Stimulated activated memory B cell treated with anti-CD40 and anti-IgM and Interleukin-4, amounts not matched to agents 10 μg/mL and 1 μg/mL and 100 μg/mL, for 72 hours (primary cell): Measurements from ENCODE around the gene ABHD12.
A peak's percentile ranks its signal among the peaks of the same experiment; 100 is the strongest.
"Not testable (repeated sequence)": the region's sequence is repeated elsewhere in the genome, so short reads cannot be mapped to it uniquely, and the experiment has no call there.

Experiments
- ATAC-seq: fragments of 150-1000 bp; cut with Tn5 transposase; 2 replicates; pipeline ENCODE4 v1.10.0; 2021
- H3K27ac Mint-ChIP-seq: one replicate; pipeline ENCODE4 v1.8.0; 2022; ENCODE audit warnings: mild to moderate bottlenecking, mixed read lengths
- H3K27me3 Mint-ChIP-seq: one replicate; pipeline ENCODE4 v1.8.0; 2022; ENCODE audit warnings: mixed read lengths
- H3K36me3 Mint-ChIP-seq: one replicate; pipeline ENCODE4 v1.8.0; 2022; ENCODE audit warnings: mixed read lengths
- H3K4me1 Mint-ChIP-seq: one replicate; pipeline ENCODE4 v1.8.0; 2022; ENCODE audit warnings: mixed read lengths
- H3K4me3 Mint-ChIP-seq: one replicate; pipeline ENCODE4 v1.8.0; 2022; ENCODE audit warnings: mild to moderate bottlenecking, moderate library complexity, mixed read lengths
- H3K9me3 Mint-ChIP-seq: one replicate; pipeline ENCODE4 v1.8.0; 2022; ENCODE audit warnings: mixed read lengths

ABHD12 gene

GRCh38 chr20:25390538-25391528, at the start of gene ABHD12:
Gene ABHD12 (minus strand): TSS chr20:25390835. CDS start chr20:25390703, 132 bp downstream.
- peak; percentile 97 for ATAC-seq
- H3K27ac Mint-ChIP-seq: peak within 1 kb of the TSS; percentile 89
- no peaks in the 10 kb centered on the region for H3K9me3 Mint-ChIP-seq
- peaks cover 6% of the 10 kb centered on the region for H3K36me3 Mint-ChIP-seq
- H3K27me3 Mint-ChIP-seq: no peaks in the 10 kb centered on the region
- H3K4me3 Mint-ChIP-seq: peak within 1 kb of the TSS; percentile 87
- H3K4me1 Mint-ChIP-seq: peaks cover 12% of the 10 kb centered on the region

DNA sequence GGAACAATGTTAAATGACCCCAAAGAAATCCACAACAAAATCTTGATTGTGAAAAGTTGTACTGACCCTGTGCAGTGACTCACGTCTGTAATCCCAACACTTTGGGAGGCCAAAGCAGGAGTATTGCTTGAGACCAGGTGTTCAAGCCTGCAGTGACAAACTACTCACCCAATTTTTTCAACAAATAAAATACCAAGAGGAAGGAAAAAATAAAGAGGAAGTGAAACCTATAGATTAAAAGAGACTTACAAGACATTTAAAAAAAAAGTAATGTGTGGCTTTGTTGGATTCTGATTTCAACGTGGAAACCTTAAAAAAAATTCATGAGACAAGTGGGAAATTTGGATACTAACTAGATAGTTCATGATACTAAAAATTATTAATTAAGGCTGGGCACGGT, 48.7 kb upstream of the ABHD12 start:
- Mint-ChIP-seq H3K9me3 (no peaks in the 10 kb centered on the region), H3K27ac (peak overlapping the region; percentile 44), H3K27me3 (no peaks in the 10 kb centered on the region), H3K36me3 (peaks cover 12% of the 10 kb centered on the region), H3K4me3 (no peak overlapping the region), H3K4me1 (peaks cover 8% of the 10 kb centered on the region)
- ATAC-seq: no peak

GRCh38 chr20:25437153-25437581, 46.5 kb upstream of the ABHD12 start:
- peaks cover 11% of the 10 kb centered on the region for H3K36me3 Mint-ChIP-seq
- H3K9me3 Mint-ChIP-seq: no peaks in the 10 kb centered on the region
- H3K27me3 Mint-ChIP-seq: no peaks in the 10 kb centered on the region
- H3K27ac Mint-ChIP-seq: no peak overlapping the region
- peaks cover 8% of the 10 kb centered on the region for H3K4me1 Mint-ChIP-seq
- H3K4me3 Mint-ChIP-seq: no peak overlapping the region
- no peak for ATAC-seq

DNA sequence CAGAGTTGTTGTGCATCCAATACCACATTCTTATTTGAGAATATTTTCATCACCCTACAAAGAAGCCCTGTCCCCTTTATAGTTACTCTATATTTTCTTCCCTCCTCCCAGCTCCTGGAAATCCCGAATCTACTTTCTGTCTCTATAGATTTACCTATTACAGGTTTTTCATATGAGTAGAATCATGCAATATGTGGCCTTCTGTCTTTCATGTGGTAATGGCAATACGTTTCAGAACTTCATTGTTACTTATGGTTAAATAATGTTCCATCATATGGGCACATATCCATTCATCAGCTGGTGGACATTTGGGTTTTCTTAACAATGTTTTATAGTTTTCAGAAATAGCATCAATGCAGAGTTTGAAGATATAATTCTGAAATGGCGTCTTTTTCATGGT, 33.9 kb upstream of the ABHD12 start:
- H3K4me1 Mint-ChIP-seq: no peaks in the 10 kb centered on the region
- no peaks in the 10 kb centered on the region for H3K27me3 Mint-ChIP-seq
- H3K36me3 Mint-ChIP-seq: peaks cover 18% of the 10 kb centered on the region
- no peak overlapping the region for H3K4me3 Mint-ChIP-seq
- H3K27ac Mint-ChIP-seq: no peak overlapping the region
- ATAC-seq: no peak
- H3K9me3 Mint-ChIP-seq: no peaks in the 10 kb centered on the region

DNA sequence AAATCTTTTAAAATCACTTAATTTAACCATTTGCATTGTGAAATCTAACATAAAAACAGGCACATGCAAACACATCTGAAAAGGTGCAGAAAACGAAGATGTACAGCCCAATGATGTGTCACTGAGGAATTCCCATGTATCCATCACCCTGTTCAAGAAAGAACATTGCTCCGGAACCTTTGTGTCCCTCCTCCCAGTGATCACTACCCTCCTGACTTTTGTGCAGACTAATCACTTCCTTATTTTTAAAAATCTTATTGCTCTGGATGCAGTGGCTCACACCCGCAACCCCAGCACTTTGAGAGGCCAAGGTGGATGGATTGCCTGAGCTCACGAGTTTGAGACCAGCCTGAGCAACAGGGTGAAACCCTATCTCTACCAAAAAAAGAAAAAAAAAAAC, 31.4 kb upstream of the ABHD12 start:
- peak; percentile 16 for ATAC-seq
- Mint-ChIP-seq H3K9me3 (no peaks in the 10 kb centered on the region), H3K4me1 (no peaks in the 10 kb centered on the region), H3K36me3 (peaks cover 15% of the 10 kb centered on the region), H3K27ac (no peak overlapping the region), H3K4me3 (no peak overlapping the region), H3K27me3 (no peaks in the 10 kb centered on the region)

- ATAC-seq: no peak
Measured at GRCh38 chr20:25421102-25421501, 30.5 kb upstream of the ABHD12 start.

GRCh38 chr20:25418776-25419175, 28.1 kb upstream of the ABHD12 start:
- no peaks in the 10 kb centered on the region for H3K4me1 Mint-ChIP-seq
- peaks cover 6% of the 10 kb centered on the region for H3K36me3 Mint-ChIP-seq
- no peak overlapping the region for H3K27ac Mint-ChIP-seq
- H3K9me3 Mint-ChIP-seq: no peaks in the 10 kb centered on the region
- H3K27me3 Mint-ChIP-seq: no peaks in the 10 kb centered on the region
- H3K4me3 Mint-ChIP-seq: no peak overlapping the region
- ATAC-seq: no peak

More at GRCh38 chr20:25421102-25421501, 30.5 kb upstream of the ABHD12 start:
- Mint-ChIP-seq H3K27ac (no peak overlapping the region), H3K9me3 (no peaks in the 10 kb centered on the region), H3K4me1 (no peaks in the 10 kb centered on the region), H3K36me3 (peaks cover 9% of the 10 kb centered on the region), H3K27me3 (no peaks in the 10 kb centered on the region), H3K4me3 (no peak overlapping the region)

DNA sequence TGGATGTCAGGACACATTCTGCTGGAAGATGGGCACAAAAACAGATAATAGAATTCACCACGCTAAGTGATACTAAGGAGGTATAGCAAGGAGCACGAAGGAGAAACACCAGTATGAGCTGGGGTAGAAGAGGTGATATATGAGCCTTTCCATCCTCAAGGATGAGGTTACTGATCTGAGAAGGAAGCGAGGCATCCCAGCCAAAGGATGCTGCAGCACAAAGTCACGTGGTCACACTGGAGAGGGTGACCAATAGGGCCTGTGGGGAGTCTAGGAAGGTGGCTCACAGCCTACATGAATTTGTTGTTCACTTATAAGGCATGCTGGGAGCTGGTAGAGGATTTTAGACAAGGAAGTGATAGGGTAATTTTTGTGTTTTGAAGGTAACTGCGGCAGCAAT, 18.3 kb upstream of the ABHD12 start:
- Mint-ChIP-seq H3K4me3 (no peak overlapping the region), H3K27me3 (no peaks in the 10 kb centered on the region), H3K36me3 (peaks cover 6% of the 10 kb centered on the region), H3K9me3 (peaks cover 4% of the 10 kb centered on the region), H3K4me1 (peaks cover 17% of the 10 kb centered on the region), H3K27ac (no peak overlapping the region)
- no peak for ATAC-seq

- ATAC-seq: no peak
- H3K27ac Mint-ChIP-seq: peak overlapping the region; percentile 78
Measured at GRCh38 chr20:25408170-25408547, 17.5 kb upstream of the ABHD12 start.

GRCh38 chr20:25407311-25408169, 16.9 kb upstream of the ABHD12 start, which contains the start of gene GINS1:
Gene GINS1 (plus strand): TSS chr20:25407673. CDS start chr20:25407821, 148 bp downstream.
- peak; percentile 93 for ATAC-seq
- H3K36me3 Mint-ChIP-seq: peaks cover 8% of the 10 kb centered on the region
- H3K9me3 Mint-ChIP-seq: peaks cover 11% of the 10 kb centered on the region
- peaks cover 17% of the 10 kb centered on the region for H3K4me1 Mint-ChIP-seq
- H3K27me3 Mint-ChIP-seq: no peaks in the 10 kb centered on the region
- peak within 1 kb of the TSS; percentile 78 for H3K27ac Mint-ChIP-seq
- peak within 1 kb of the TSS; percentile 84 for H3K4me3 Mint-ChIP-seq

More at GRCh38 chr20:25408170-25408547, 17.5 kb upstream of the ABHD12 start:
- Mint-ChIP-seq H3K36me3 (peaks cover 6% of the 10 kb centered on the region), H3K9me3 (peaks cover 8% of the 10 kb centered on the region), H3K27me3 (no peaks in the 10 kb centered on the region), H3K4me3 (peak overlapping the region; percentile 84), H3K4me1 (peaks cover 17% of the 10 kb centered on the region)

GRCh38 chr20:25402583-25402982, 11.9 kb upstream of the ABHD12 start:
- no peaks in the 10 kb centered on the region for H3K27me3 Mint-ChIP-seq
- ATAC-seq: no peak
- peaks cover 13% of the 10 kb centered on the region for H3K9me3 Mint-ChIP-seq
- peaks cover 11% of the 10 kb centered on the region for H3K36me3 Mint-ChIP-seq
- no peak overlapping the region for H3K4me3 Mint-ChIP-seq
- peaks cover 5% of the 10 kb centered on the region for H3K4me1 Mint-ChIP-seq
- no peak overlapping the region for H3K27ac Mint-ChIP-seq

GRCh38 chr20:25400291-25400732, 9.7 kb upstream of the ABHD12 start:
- not testable (repeated sequence) for H3K4me3 Mint-ChIP-seq, H3K27ac Mint-ChIP-seq, H3K4me1 Mint-ChIP-seq, ATAC-seq
- peaks cover 13% of the 10 kb centered on the region for H3K9me3 Mint-ChIP-seq
- peaks cover 11% of the 10 kb centered on the region for H3K36me3 Mint-ChIP-seq
- H3K27me3 Mint-ChIP-seq: peaks cover 13% of the 10 kb centered on the region

- H3K4me1 Mint-ChIP-seq: peaks cover 11% of the 10 kb centered on the region
- H3K36me3 Mint-ChIP-seq: peaks cover 6% of the 10 kb centered on the region
- no peak overlapping the region for H3K27ac Mint-ChIP-seq
- H3K4me3 Mint-ChIP-seq: no peak overlapping the region
- peaks cover 13% of the 10 kb centered on the region for H3K27me3 Mint-ChIP-seq
- ATAC-seq: peak; percentile 64
- peaks cover 10% of the 10 kb centered on the region for H3K9me3 Mint-ChIP-seq
Measured at GRCh38 chr20:25399037-25399430, 8.4 kb upstream of the ABHD12 start.

GRCh38 chr20:25398376-25399036, 7.9 kb upstream of the ABHD12 start:
- ATAC-seq: no peak
- H3K27ac Mint-ChIP-seq: no peak overlapping the region
- peaks cover 9% of the 10 kb centered on the region for H3K9me3 Mint-ChIP-seq
- peaks cover 11% of the 10 kb centered on the region for H3K4me1 Mint-ChIP-seq
- H3K27me3 Mint-ChIP-seq: peaks cover 13% of the 10 kb centered on the region
- no peak overlapping the region for H3K4me3 Mint-ChIP-seq
- peaks cover 5% of the 10 kb centered on the region for H3K36me3 Mint-ChIP-seq
